Glutamatergic neuron (in vitro differentiated cells): ENCODE measurements around the gene MCCD1. TPM values are rescaled to one million over a fixed set of nuclear protein-coding genes. Genes with fewer than 3 reads are reported as not detected.

Source experiments
- DNase-seq: peaks from one replicate; pipeline ENCODE4 v3.0.0; 2022
- H3K27ac Mint-ChIP-seq: one replicate; pipeline ENCODE4 v1.8.0; 2020; ENCODE audit warnings: mild to moderate bottlenecking, mixed read lengths, inconsistent platforms; ENCODE audit not compliant: unreplicated experiment
- H3K27me3 Mint-ChIP-seq: one replicate; pipeline ENCODE4 v1.8.0; 2020; ENCODE audit warnings: mild to moderate bottlenecking, moderate library complexity, mixed read lengths, inconsistent platforms; ENCODE audit not compliant: unreplicated experiment
- H3K36me3 Mint-ChIP-seq: one replicate; pipeline ENCODE4 v1.8.0; 2020; ENCODE audit warnings: mild to moderate bottlenecking, mixed read lengths, inconsistent platforms; ENCODE audit not compliant: unreplicated experiment
- H3K4me1 Mint-ChIP-seq: one replicate; pipeline ENCODE4 v1.8.0; 2020; ENCODE audit warnings: mild to moderate bottlenecking, low read depth, mixed read lengths, inconsistent platforms; ENCODE audit not compliant: unreplicated experiment
- H3K4me3 Mint-ChIP-seq: one replicate; pipeline ENCODE4 v1.8.0; 2020; ENCODE audit warnings: mild to moderate bottlenecking, mixed read lengths, inconsistent platforms; ENCODE audit not compliant: unreplicated experiment
- H3K9me3 Mint-ChIP-seq: one replicate; pipeline ENCODE4 v1.8.0; 2020; ENCODE audit warnings: mild to moderate bottlenecking, moderate library complexity, mixed read lengths, inconsistent platforms; ENCODE audit not compliant: unreplicated experiment
- CTCF ChIP-seq: fragments of 200-600 bp; sonication (generic); IDR thresholded peaks from one replicate; pipeline ENCODE4 v1.5.0; 2021; ENCODE audit not compliant: partially characterized antibody, unreplicated experiment
- total RNA-seq: library from RNA; stranded (reverse); fragmentation: NEBNext Ultra II Directional; extraction: Animal tissue kit (Norgen Biotek cat#: 25700); gene quantifications from one replicate; pipeline ENCODE4 v1.2.1, GENCODE V29; 2021; ENCODE audit not compliant: unreplicated experiment

The MCCD1 gene
- total RNA-seq, 1 donor from 2014 or later, result not detected

- Mint-ChIP-seq H3K9me3 (peaks cover 5% of the 10 kb centered on the region), H3K27ac (no peak overlapping the region), H3K4me3 (no peak overlapping the region), H3K36me3 (no peaks in the 10 kb centered on the region), H3K27me3 (peaks cover 4% of the 10 kb centered on the region), H3K4me1 (no peaks in the 10 kb centered on the region)
- no peak for TF ChIP-seq CTCF
- DNase-seq, result no peak
Measured at GRCh38 chr6:31567531-31568370, 39.0 kb downstream of the MCCD1 start.

GRCh38 chr6:31568537-31568961, 39.8 kb downstream of the MCCD1 start:
- Mint-ChIP-seq H3K4me3 (no peak overlapping the region), H3K9me3 (peaks cover 4% of the 10 kb centered on the region), H3K27ac (no peak overlapping the region), H3K27me3 (peaks cover 7% of the 10 kb centered on the region), H3K4me1 (no peaks in the 10 kb centered on the region), H3K36me3 (no peaks in the 10 kb centered on the region)
- no peak for DNase-seq
- no peak for TF ChIP-seq CTCF

GRCh38 chr6:31569861-31570536, 41.2 kb downstream of the MCCD1 start:
- Mint-ChIP-seq H3K4me3 (no peak overlapping the region), H3K36me3 (no peaks in the 10 kb centered on the region), H3K4me1 (no peaks in the 10 kb centered on the region), H3K9me3 (peaks cover 9% of the 10 kb centered on the region), H3K27me3 (peaks cover 9% of the 10 kb centered on the region), H3K27ac (no peak overlapping the region)
- DNase-seq, result no peak
- TF ChIP-seq CTCF, result no peak

- peaks cover 3% of the 10 kb centered on the region for H3K4me1 Mint-ChIP-seq
- no peak within 1 kb of the TSS for H3K4me3 Mint-ChIP-seq
- H3K36me3 Mint-ChIP-seq, result no peaks in the 10 kb centered on the region
- peaks cover 12% of the 10 kb centered on the region for H3K27me3 Mint-ChIP-seq
- H3K9me3 Mint-ChIP-seq, result peaks cover 10% of the 10 kb centered on the region
- TF ChIP-seq CTCF, result no peak
- no peak for DNase-seq
- no peak within 1 kb of the TSS for H3K27ac Mint-ChIP-seq
Measured at GRCh38 chr6:31572041-31572911, 43.5 kb downstream of the MCCD1 start, which contains the start of gene LTA. TSS of gene LTA (plus strand) at chr6:31572289. CDS start at chr6:31572743, 454 bp downstream.
